GM12878 (cell line): ENCODE data around the gene COL7A1. TPM values are rescaled to one million over a fixed set of nuclear protein-coding genes. Genes with fewer than 3 reads are reported as not detected.

Source experiments
- ATAC-seq: fragments of 200-7000 bp; cut with Tn5 transposase; 3 replicates; pipeline ENCODE4 v1.9.1; 2020; ENCODE audit warnings: mild to moderate bottlenecking, moderate library complexity
- BruUV-seq: library from RNA; stranded (reverse); fragments of 400-500 nt; replicated peaks from 2 replicates; lab custom pipeline; 2021; lab: Mats Ljungman, UMichigan
- CTCF ChIA-PET: fragments of 300-600 bp; sonication (Branson Sonifier 250); formaldehyde crosslinking; extraction: SDS; loops from one replicate; lab custom pipeline; 2021; ENCODE audit warnings: inconsistent platforms; lab: Yijun Ruan, JAX
- POLR2A ChIA-PET: fragments of 350-600 bp; formaldehyde crosslinking; extraction: SDS; loops from one replicate; lab custom pipeline; 2021; ENCODE audit warnings: inconsistent platforms; lab: Charles Lee
- RAD21 ChIA-PET: fragments of 300-600 bp; sonication (Branson Sonifier 250); formaldehyde crosslinking; loops from one replicate; lab custom pipeline; 2023; ENCODE audit warnings: antibody characterized with exemption; ENCODE audit not compliant: unreplicated experiment; lab: Charles Lee
- SMC1A ChIA-PET: fragments of 300-600 bp; sonication (Branson Sonifier 250); formaldehyde crosslinking; loops from one replicate; lab custom pipeline; 2023; ENCODE audit not compliant: unreplicated experiment, uncharacterized antibody; lab: Charles Lee
- DNase-seq: peaks from one replicate; pipeline ENCODE4 v3.0.0-alpha.2; 2011; ENCODE audit warnings: low read depth, low spot score
- FAIRE-seq: peaks from 3 replicates; lab custom pipeline; 2011; peaks lifted over from hg19 to GRCh38; lab: Jason Lieb, UNC
- H2AFZ ChIP-seq: 2 replicates; pipeline ENCODE4 v1.6.0; 2011; ENCODE audit warnings: low read depth, low read length, control low read depth; ENCODE audit not compliant: control insufficient read depth
- H3K27ac ChIP-seq: 2 replicates; pipeline ENCODE4 v1.5.1; 2011; ENCODE audit warnings: control low read depth; ENCODE audit not compliant: control insufficient read depth, insufficient read depth
- H3K27me3 ChIP-seq, 2 experiments: replicated peaks in 1 of 2; 2 replicates each; pipeline versions ENCODE4 v1.6.0 to v1.6.1; 2011; ENCODE audit warnings: low read length in 1 of 2; ENCODE audit not compliant: control insufficient read depth in 2 of 2, insufficient read depth in 2 of 2
- H3K36me3 ChIP-seq, 2 experiments: 2 replicates each; pipeline ENCODE4 v1.5.1; 2011; ENCODE audit warnings: low read length in 1 of 2; ENCODE audit not compliant: control insufficient read depth in 2 of 2, insufficient read depth in 2 of 2
- H3K4me1 ChIP-seq: 2 replicates; pipeline ENCODE4 v1.6.1; 2011; ENCODE audit warnings: mild to moderate bottlenecking, low read length, moderate library complexity, mixed read lengths; ENCODE audit not compliant: control insufficient read depth, insufficient read depth
- H3K4me2 ChIP-seq: 2 replicates; pipeline ENCODE4 v1.6.0; 2011; ENCODE audit warnings: control low read depth; ENCODE audit not compliant: control insufficient read depth, insufficient read depth
- H3K4me3 ChIP-seq: fragments of 200-600 bp; sonication (generic); 2 replicates; pipeline ENCODE4 v1.5.1; 2016
- H3K79me2 ChIP-seq: 2 replicates; pipeline ENCODE4 v1.6.0; 2011; ENCODE audit warnings: low read length; ENCODE audit not compliant: control insufficient read depth, insufficient read depth
- H3K9ac ChIP-seq: 2 replicates; pipeline ENCODE4 v1.8.0; 2011; ENCODE audit warnings: low read length, control low read depth, mixed read lengths; ENCODE audit not compliant: control insufficient read depth, insufficient read depth
- H3K9me3 ChIP-seq: replicated peaks from 3 replicates; pipeline ENCODE4 v1.5.1; 2011; ENCODE audit warnings: mild to moderate bottlenecking, low read length; ENCODE audit not compliant: control insufficient read depth, insufficient read depth
- H4K20me1 ChIP-seq: 2 replicates; pipeline ENCODE4 v1.6.0; 2011; ENCODE audit not compliant: control insufficient read depth, insufficient read depth
- BRCA1 ChIP-seq: IDR thresholded peaks from 2 replicates; pipeline ENCODE4 v1.6.1; 2011; ENCODE audit warnings: low read depth, low read length, improper control_type of control experiment
- CBFB ChIP-seq: IDR thresholded peaks from 2 replicates; pipeline ENCODE4 v1.6.1; 2016; ENCODE audit warnings: antibody characterized with exemption, low read depth
- CREM ChIP-seq: IDR thresholded peaks from 2 replicates; pipeline ENCODE4 v1.6.1; 2014; ENCODE audit warnings: antibody characterized with exemption, low read depth
- EP300 ChIP-seq, 2 experiments: fragments of 150-350 bp in 1 of 2; IDR thresholded peaks; 2 replicates each; pipeline ENCODE4 v1.6.1; 2011 to 2012; ENCODE audit warnings: low read depth in 2 of 2, low read length in 2 of 2, borderline replicate concordance in 1 of 2, improper control_type of control experiment in 1 of 2, inconsistent platforms in 1 of 2; ENCODE audit not compliant: control insufficient read depth in 1 of 2
- ESRRA ChIP-seq: IDR thresholded peaks from 2 replicates; pipeline ENCODE4 v1.6.1; 2012; ENCODE audit warnings: mild to moderate bottlenecking, low read length, improper control_type of control experiment
- ETV6 ChIP-seq, 2 experiments: fragments of 450-650 bp in 1 of 2; IDR thresholded peaks in 1 of 2; conservative IDR thresholded peaks in 1 of 2; 2 replicates each; pipeline ENCODE4 v1.6.1; 2014; ENCODE audit warnings: antibody characterized with exemption in 1 of 2, borderline replicate concordance in 1 of 2, low read depth in 1 of 2, mild to moderate bottlenecking in 1 of 2, moderate library complexity in 1 of 2
- FOS ChIP-seq: IDR thresholded peaks from 3 replicates; pipeline ENCODE4 v1.6.1; 2011; ENCODE audit warnings: borderline replicate concordance; ENCODE audit not compliant: insufficient read length; ENCODE audit errors: extremely low read depth
- HDGF ChIP-seq: fragments of 450-650 bp; IDR thresholded peaks from 2 replicates; pipeline ENCODE4 v1.6.1; 2016; ENCODE audit warnings: antibody characterized with exemption
- KDM1A ChIP-seq: fragments of 200-600 bp; sonication (generic); IDR thresholded peaks from 2 replicates; pipeline ENCODE4 v1.6.1; 2016; ENCODE audit warnings: borderline replicate concordance
- POLR2A ChIP-seq: IDR thresholded peaks from 2 replicates; pipeline ENCODE4 v1.6.1; 2011; ENCODE audit warnings: low read depth, mild to moderate bottlenecking, low read length
- SMAD5 ChIP-seq: IDR thresholded peaks from 2 replicates; pipeline ENCODE4 v1.6.1; 2016; ENCODE audit warnings: antibody characterized with exemption, low read depth
- YY1 ChIP-seq: IDR thresholded peaks from 2 replicates; pipeline ENCODE4 v1.6.1; 2011; ENCODE audit warnings: low read depth, mild to moderate bottlenecking, low read length
- WGBS: methylation state at CpG from one replicate; pipeline ENCODE4 v1.1.6; 2016; ENCODE audit warnings: low lambda C conversion rate; ENCODE audit not compliant: insufficient replicate concordance, insufficient coverage; ENCODE audit errors: missing lambda C conversion rate; 5-methylcytosine and 5-hydroxymethylcytosine counted together
- in situ Hi-C: fragments of 300-500 bp; cut with MboI; formaldehyde crosslinking; loops from 9 replicates; pipeline ENCODE4 v1.14.3; 2018; ENCODE audit warnings: mixed read lengths
- intact Hi-C: fragments of 100-400 bp; cut with micrococcal nuclease; formaldehyde crosslinking; loops from one replicate; pipeline ENCODE4 v1.14.2; 2022; ENCODE audit not compliant: unreplicated experiment
- polyA plus RNA-seq, 11 experiments: library from polyadenylated mRNA; depleted of rRNA in 4 of 11; unstranded in 6 of 11; stranded (reverse) in 5 of 11; fragments of >200 nt; fragmentation: Nextera tagmentation in 4 of 11; fragmentation: Illumina TruSeq in 1 of 11; extraction: Ambion mirVana in 4 of 11; extraction: Trizol in 1 of 11; gene quantifications; 1 replicate in 1 of 11; 2 replicates in 10 of 11; pipeline versions ENCODE4 v1.2.1 to v1.2.3, GENCODE V29; 2011 to 2016; ENCODE audit warnings: inconsistent platforms in 2 of 11, missing spikeins in 2 of 11, low read depth in 1 of 11
- total RNA-seq, 4 experiments: library from RNA; depleted of rRNA in 3 of 4; stranded (reverse); fragments of >200 nt in 3 of 4; fragmentation: Illumina TruSeq in 1 of 4; extraction: Trizol in 1 of 4; gene quantifications; 2 replicates each; pipeline versions ENCODE4 v1.2.1 to v1.2.3, GENCODE V29; 2013 to 2021
- TF ChIP-seq, protein P1 (sequence below): IDR thresholded peaks from 2 replicates; pipeline ENCODE4 v1.6.1; 2011; ENCODE audit warnings: low read depth, mild to moderate bottlenecking, low read length, moderate library complexity, borderline replicate concordance; ENCODE audit errors: extremely low read depth
- TF ChIP-seq, protein P2 (sequence below): IDR thresholded peaks from 2 replicates; pipeline ENCODE4 v1.6.1; 2011; ENCODE audit warnings: mild to moderate bottlenecking, low read depth, low read length, moderate library complexity; ENCODE audit not compliant: insufficient replicate concordance
- TF ChIP-seq, protein P3 (sequence below): fragments of 450-650 bp; IDR thresholded peaks from 2 replicates; pipeline ENCODE4 v1.6.1; 2017; ENCODE audit warnings: antibody characterized with exemption, mild to moderate bottlenecking, moderate library complexity
- TF ChIP-seq, protein P4 (sequence below): fragments of 450-650 bp; IDR thresholded peaks from 2 replicates; pipeline ENCODE4 v1.6.1; 2017; ENCODE audit warnings: low read depth, mild to moderate bottlenecking, moderate library complexity

The COL7A1 gene
- total and polyA plus RNA-seq, 10 of the 15 experiments (the other 5 are each of a cell fraction or from before 2014, with no cell fraction given), result 0.01 to 1.9 (median 0.29) TPM; not detected in 1

DNA sequence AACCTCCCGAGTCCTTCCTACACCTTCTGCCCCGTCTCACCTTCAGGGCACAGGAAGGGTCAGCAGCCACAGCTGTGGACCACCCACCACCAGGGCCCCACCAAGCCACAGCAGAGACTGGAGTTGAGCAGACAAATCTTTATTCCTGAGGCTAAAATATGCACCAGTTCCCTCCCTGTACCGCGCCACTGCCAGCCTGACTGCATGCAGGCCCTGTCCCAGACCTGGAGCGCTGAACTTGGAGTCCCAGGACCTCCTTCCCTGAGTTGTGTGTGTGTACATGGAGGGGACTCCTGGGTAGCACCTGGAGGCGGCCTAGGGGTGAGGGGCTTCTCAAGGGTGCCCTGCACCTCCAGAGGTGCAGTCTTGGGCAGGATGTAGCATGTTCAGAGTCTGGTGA lies 30.5 kb upstream of the COL7A1 start:
- ATAC-seq, result no peak
- 81% methylated on average over 6 of the region's 6 CpGs for WGBS
- Histone ChIP-seq H3K9me3 (no peaks in the 10 kb centered on the region), H3K4me3 (no peak overlapping the region), H3K79me2 (no peaks in the 10 kb centered on the region), H3K27me3 (no peaks in the 10 kb centered on the region), H3K4me2 (no peak overlapping the region), H3K9ac (no peak overlapping the region), H3K27ac (no peak overlapping the region), H3K4me1 (no peaks in the 10 kb centered on the region)
- POLR2A ChIA-PET, result interaction anchor here (0.6 kb wide), 1 partner anchor 19 kb away, joined by 9 read pairs; no protein-coding TSS in a partner anchor
- DNase-seq, result no peak
- SMC1A ChIA-PET, result no interaction called here
- no peak for FAIRE-seq
- intact Hi-C loops, result no loop called here
- no peak for TF ChIP-seq SMAD5
- TF ChIP-seq POLR2A, result no peak
- TF ChIP-seq FOS, result no peak
- TF ChIP-seq, protein P1, sequence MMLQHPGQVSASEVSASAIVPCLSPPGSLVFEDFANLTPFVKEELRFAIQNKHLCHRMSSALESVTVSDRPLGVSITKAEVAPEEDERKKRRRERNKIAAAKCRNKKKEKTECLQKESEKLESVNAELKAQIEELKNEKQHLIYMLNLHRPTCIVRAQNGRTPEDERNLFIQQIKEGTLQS, result no peak
- TF ChIP-seq YY1, result no peak
- no peak for TF ChIP-seq CREM
- TF ChIP-seq, protein P2, sequence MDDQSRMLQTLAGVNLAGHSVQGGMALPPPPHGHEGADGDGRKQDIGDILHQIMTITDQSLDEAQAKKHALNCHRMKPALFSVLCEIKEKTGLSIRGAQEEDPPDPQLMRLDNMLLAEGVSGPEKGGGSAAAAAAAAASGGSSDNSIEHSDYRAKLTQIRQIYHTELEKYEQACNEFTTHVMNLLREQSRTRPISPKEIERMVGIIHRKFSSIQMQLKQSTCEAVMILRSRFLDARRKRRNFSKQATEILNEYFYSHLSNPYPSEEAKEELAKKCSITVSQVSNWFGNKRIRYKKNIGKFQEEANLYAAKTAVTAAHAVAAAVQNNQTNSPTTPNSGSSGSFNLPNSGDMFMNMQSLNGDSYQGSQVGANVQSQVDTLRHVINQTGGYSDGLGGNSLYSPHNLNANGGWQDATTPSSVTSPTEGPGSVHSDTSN, result no peak
- no peak for TF ChIP-seq BRCA1
- TF ChIP-seq CBFB, result no peak
- TF ChIP-seq HDGF, result no peak
- TF ChIP-seq EP300 (IDR thresholded peaks at IDR 0.05; ENCODE audit: borderline replicate concordance in 1 of 2, control insufficient read depth in 1 of 2, low read depth in 2 of 2, low read length in 2 of 2), result no peak
- TF ChIP-seq KDM1A, result no peak
- no peak for TF ChIP-seq ESRRA
- TF ChIP-seq, protein P3, sequence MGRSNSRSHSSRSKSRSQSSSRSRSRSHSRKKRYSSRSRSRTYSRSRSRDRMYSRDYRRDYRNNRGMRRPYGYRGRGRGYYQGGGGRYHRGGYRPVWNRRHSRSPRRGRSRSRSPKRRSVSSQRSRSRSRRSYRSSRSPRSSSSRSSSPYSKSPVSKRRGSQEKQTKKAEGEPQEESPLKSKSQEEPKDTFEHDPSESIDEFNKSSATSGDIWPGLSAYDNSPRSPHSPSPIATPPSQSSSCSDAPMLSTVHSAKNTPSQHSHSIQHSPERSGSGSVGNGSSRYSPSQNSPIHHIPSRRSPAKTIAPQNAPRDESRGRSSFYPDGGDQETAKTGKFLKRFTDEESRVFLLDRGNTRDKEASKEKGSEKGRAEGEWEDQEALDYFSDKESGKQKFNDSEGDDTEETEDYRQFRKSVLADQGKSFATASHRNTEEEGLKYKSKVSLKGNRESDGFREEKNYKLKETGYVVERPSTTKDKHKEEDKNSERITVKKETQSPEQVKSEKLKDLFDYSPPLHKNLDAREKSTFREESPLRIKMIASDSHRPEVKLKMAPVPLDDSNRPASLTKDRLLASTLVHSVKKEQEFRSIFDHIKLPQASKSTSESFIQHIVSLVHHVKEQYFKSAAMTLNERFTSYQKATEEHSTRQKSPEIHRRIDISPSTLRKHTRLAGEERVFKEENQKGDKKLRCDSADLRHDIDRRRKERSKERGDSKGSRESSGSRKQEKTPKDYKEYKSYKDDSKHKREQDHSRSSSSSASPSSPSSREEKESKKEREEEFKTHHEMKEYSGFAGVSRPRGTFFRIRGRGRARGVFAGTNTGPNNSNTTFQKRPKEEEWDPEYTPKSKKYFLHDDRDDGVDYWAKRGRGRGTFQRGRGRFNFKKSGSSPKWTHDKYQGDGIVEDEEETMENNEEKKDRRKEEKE, result no peak
- TF ChIP-seq, protein P4, sequence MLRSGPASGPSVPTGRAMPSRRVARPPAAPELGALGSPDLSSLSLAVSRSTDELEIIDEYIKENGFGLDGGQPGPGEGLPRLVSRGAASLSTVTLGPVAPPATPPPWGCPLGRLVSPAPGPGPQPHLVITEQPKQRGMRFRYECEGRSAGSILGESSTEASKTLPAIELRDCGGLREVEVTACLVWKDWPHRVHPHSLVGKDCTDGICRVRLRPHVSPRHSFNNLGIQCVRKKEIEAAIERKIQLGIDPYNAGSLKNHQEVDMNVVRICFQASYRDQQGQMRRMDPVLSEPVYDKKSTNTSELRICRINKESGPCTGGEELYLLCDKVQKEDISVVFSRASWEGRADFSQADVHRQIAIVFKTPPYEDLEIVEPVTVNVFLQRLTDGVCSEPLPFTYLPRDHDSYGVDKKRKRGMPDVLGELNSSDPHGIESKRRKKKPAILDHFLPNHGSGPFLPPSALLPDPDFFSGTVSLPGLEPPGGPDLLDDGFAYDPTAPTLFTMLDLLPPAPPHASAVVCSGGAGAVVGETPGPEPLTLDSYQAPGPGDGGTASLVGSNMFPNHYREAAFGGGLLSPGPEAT, result no peak
- no peak for TF ChIP-seq ETV6 (conservative IDR thresholded peaks at IDR 0.05 in 1 of 2, IDR thresholded peaks at IDR 0.05 in 1 of 2; ENCODE audit: borderline replicate concordance in 1 of 2, low read depth in 1 of 2)
- TF ChIP-seq, all 136 proteins: peak for 0
- Histone ChIP-seq H3K36me3 (peaks cover 0 to 5% of the 10 kb centered on the region in 2 experiments; a peak in 3 of 4 replicates), H4K20me1 (no peaks in the 10 kb centered on the region), H2AFZ (no peak overlapping the region)
- CTCF ChIA-PET, result interaction anchor here (1.5 kb wide), 1 partner anchor 16 kb away, joined by 5 read pairs; the partner anchor contains the start of gene UQCRC1
- no TSS peak for BruUV-seq
- RAD21 ChIA-PET, result no interaction called here
- in situ Hi-C loops, result no loop called here
